Breast epithelium (tissue), 4 donors: ENCODE measurements around the gene MSL3B.

Experiments used
- DNase-seq, 2 donors: peaks; one replicate each; pipeline ENCODE4 v3.0.0-alpha.2; 2019; ENCODE audit warnings: low spot score in 2 of 2
- H3K27ac ChIP-seq, 2 donors: fragments of 200-600 bp; sonication (generic) in 1 of 2; one replicate each; pipeline ENCODE4 v1.5.1; 2016 to 2019; ENCODE audit warnings: mild to moderate bottlenecking in 1 of 2
- H3K27me3 ChIP-seq, 2 donors: fragments of 200-600 bp; sonication (generic) in 1 of 2; one replicate each; pipeline versions ENCODE4 v1.5.1 to v1.6.0; 2017 to 2019; ENCODE audit warnings: control low read depth in 1 of 2, mild to moderate bottlenecking in 1 of 2
- H3K36me3 ChIP-seq: fragments of 200-600 bp; one replicate; pipeline ENCODE4 v1.5.1; 2019
- H3K4me1 ChIP-seq, 2 donors: fragments of 200-600 bp; sonication (generic); one replicate each; pipeline ENCODE4 v1.5.1; 2016 to 2019; ENCODE audit warnings: control low read depth in 1 of 2
- H3K4me3 ChIP-seq, 3 donors: fragments of 200-600 bp; sonication (generic); 1 replicate in 2 of 3; 2 replicates in 1 of 3; pipeline ENCODE4 v1.5.1; 2016 to 2019; ENCODE audit warnings: mild to moderate bottlenecking in 3 of 3, moderate library complexity in 2 of 3
- H3K9me3 ChIP-seq, 2 donors: fragments of 200-600 bp; sonication (generic) in 1 of 2; one replicate each; pipeline ENCODE4 v1.5.1; 2016 to 2019; ENCODE audit warnings: control low read depth in 1 of 2
- POLR2A ChIP-seq: fragments of 450-650 bp; IDR thresholded peaks from one replicate; pipeline ENCODE4 v1.6.1; 2016; ENCODE audit warnings: antibody characterized with exemption, mild to moderate bottlenecking, moderate library complexity
- POLR2AphosphoS5 ChIP-seq, 3 donors: sonication (generic); formaldehyde crosslinking; IDR thresholded peaks; one replicate each; pipeline ENCODE4 v1.6.1; 2017; ENCODE audit warnings: antibody characterized with exemption in 3 of 3
- intact Hi-C: fragments of 100-400 bp; cut with DNase I; formaldehyde crosslinking; loops from one replicate; pipeline ENCODE4 v1.15.1; 2023; ENCODE audit warnings: low total_unique reads
- TF ChIP-seq, protein P1 (sequence below), 3 donors: fragments of 450-650 bp; IDR thresholded peaks; one replicate each; pipeline ENCODE4 v1.5.1; 2016 to 2017; ENCODE audit warnings: antibody characterized with exemption in 3 of 3, mild to moderate bottlenecking in 3 of 3, moderate library complexity in 3 of 3

MSL3B gene

GRCh38 chr2:233819884-233820773, 48.1 kb downstream of the MSL3B start:
- TF ChIP-seq, protein P1, sequence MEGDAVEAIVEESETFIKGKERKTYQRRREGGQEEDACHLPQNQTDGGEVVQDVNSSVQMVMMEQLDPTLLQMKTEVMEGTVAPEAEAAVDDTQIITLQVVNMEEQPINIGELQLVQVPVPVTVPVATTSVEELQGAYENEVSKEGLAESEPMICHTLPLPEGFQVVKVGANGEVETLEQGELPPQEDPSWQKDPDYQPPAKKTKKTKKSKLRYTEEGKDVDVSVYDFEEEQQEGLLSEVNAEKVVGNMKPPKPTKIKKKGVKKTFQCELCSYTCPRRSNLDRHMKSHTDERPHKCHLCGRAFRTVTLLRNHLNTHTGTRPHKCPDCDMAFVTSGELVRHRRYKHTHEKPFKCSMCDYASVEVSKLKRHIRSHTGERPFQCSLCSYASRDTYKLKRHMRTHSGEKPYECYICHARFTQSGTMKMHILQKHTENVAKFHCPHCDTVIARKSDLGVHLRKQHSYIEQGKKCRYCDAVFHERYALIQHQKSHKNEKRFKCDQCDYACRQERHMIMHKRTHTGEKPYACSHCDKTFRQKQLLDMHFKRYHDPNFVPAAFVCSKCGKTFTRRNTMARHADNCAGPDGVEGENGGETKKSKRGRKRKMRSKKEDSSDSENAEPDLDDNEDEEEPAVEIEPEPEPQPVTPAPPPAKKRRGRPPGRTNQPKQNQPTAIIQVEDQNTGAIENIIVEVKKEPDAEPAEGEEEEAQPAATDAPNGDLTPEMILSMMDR (IDR thresholded peaks at IDR 0.05): no peak
- TF ChIP-seq POLR2AphosphoS5 (IDR thresholded peaks at IDR 0.05) (no peak), POLR2A (no peak)
- H3K27ac ChIP-seq: no peak overlapping the region
- no peak overlapping the region for H3K4me3 ChIP-seq
- no peaks in the 10 kb centered on the region for H3K36me3 ChIP-seq
- intact Hi-C loops: loop anchor here (5.0 kb wide), 1 partner anchor 62 kb away; no protein-coding TSS in a partner anchor
- DNase-seq: no peak
- no peaks in the 10 kb centered on the region for H3K4me1 ChIP-seq
- H3K27me3 ChIP-seq: no peaks in the 10 kb centered on the region
- H3K9me3 ChIP-seq: no peaks in the 10 kb centered on the region

DNA sequence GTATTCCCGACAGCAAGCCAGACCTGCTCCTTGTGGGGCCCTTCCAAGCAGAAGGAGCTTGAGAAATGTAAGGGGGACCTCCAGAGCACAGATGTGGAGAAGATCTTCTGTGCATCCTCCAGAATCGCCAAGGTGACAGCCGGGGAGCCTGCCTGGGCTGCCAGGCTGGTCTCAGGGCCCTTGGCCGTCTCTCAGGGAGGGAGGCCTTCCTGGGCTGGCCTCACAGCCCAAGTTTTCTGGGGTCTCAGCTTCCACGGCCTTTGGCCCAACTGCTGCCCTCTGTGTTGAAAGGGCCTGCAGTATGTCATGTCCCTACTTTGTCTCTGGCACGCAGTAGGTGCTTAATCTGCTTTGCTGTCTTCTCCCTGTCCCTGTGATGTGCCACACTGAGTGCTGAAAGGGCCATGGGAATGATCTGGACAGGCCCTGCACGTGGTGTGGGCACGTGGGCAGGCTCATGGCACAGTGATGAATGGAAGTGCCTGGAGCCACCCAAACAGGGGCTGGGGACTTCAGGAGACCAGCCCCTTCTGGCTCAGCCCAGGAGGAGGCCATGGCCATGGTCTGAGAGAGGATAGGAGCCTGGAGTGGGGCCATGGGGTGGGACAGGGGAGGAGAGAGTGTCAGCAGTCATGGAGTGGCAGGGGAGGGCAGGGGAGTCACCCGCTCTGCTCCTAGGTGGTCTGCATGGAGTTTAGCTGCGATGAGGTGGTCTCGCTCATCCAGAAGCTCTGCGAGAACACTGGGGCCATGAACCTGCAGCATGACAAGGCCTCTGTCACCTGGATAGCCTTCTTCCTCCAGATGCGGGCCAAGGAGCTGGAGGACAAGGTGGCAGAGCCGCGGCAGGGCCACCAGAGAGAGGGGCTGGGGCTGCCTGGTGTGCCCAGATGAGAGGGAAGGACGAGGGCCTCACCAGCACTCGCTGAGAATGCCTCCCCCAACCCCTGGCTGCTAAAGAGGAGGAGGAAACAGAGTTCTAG, 49.3 kb downstream of the MSL3B start:
- Histone ChIP-seq H3K4me1 (no peaks in the 10 kb centered on the region), H3K4me3 (no peak overlapping the region), H3K27ac (no peak overlapping the region), H3K36me3 (no peaks in the 10 kb centered on the region), H3K27me3 (no peaks in the 10 kb centered on the region), H3K9me3 (no peaks in the 10 kb centered on the region)
- no peak for DNase-seq
- intact Hi-C loops: loop anchor here (5.0 kb wide), 1 partner anchor 63 kb away; no protein-coding TSS in a partner anchor
- TF ChIP-seq POLR2A (no peak), POLR2AphosphoS5 (IDR thresholded peaks at IDR 0.05) (no peak)
- TF ChIP-seq, protein P1 (IDR thresholded peaks at IDR 0.05): no peak

- DNase-seq: no peak
- Histone ChIP-seq H3K9me3 (no peaks in the 10 kb centered on the region), H3K4me3 (no peak overlapping the region), H3K27me3 (no peaks in the 10 kb centered on the region), H3K4me1 (no peaks in the 10 kb centered on the region), H3K27ac (no peak overlapping the region), H3K36me3 (no peaks in the 10 kb centered on the region)
- TF ChIP-seq, protein P1 (IDR thresholded peaks at IDR 0.05): no peak
- no peak for TF ChIP-seq POLR2AphosphoS5 (IDR thresholded peaks at IDR 0.05)
- no peak for TF ChIP-seq POLR2A
- intact Hi-C loops: loop anchor here (5.0 kb wide), 1 partner anchor 64 kb away; no protein-coding TSS in a partner anchor
These were observed 50.1 kb downstream of the MSL3B start for GRCh38 chr2:233817995-233818638.

- no peak for TF ChIP-seq POLR2A
- TF ChIP-seq POLR2AphosphoS5 (IDR thresholded peaks at IDR 0.05): no peak
- TF ChIP-seq, protein P1 (IDR thresholded peaks at IDR 0.05): no peak
- H3K4me3 ChIP-seq: no peak overlapping the region
- H3K27me3 ChIP-seq: no peaks in the 10 kb centered on the region
- H3K36me3 ChIP-seq: no peaks in the 10 kb centered on the region
- H3K27ac ChIP-seq: no peak overlapping the region
- intact Hi-C loops: loop anchor here (5.0 kb wide), 1 partner anchor 65 kb away; no protein-coding TSS in a partner anchor
- DNase-seq: no peak
- no peaks in the 10 kb centered on the region for H3K9me3 ChIP-seq
- no peaks in the 10 kb centered on the region for H3K4me1 ChIP-seq
These were observed 50.8 kb downstream of the MSL3B start for GRCh38 chr2:233817361-233817911.
